ENCODE results near the gene DUSP16.

- TF ChIP-seq CTCF (IDR thresholded peaks at IDR 0.05) (no peak), POLR2A (IDR thresholded peaks at IDR 0.05) (no peak)
Observed at GRCh38 chr12:12474471-12474928, 88.2 kb downstream of the DUSP16 start.
